ENCODE results near the gene PEX19.

PEX19 gene

GRCh38 chr1:160236806-160237205, 48.1 kb downstream of the PEX19 start:
- no peak for DNase-seq

- DNase-seq, result no peak
These were observed 52.0 kb downstream of the PEX19 start for GRCh38 chr1:160232911-160233310.

- DNase-seq, result no peak
These were observed 56.5 kb downstream of the PEX19 start for GRCh38 chr1:160228431-160228830.

GRCh38 chr1:160227561-160227960, 57.4 kb downstream of the PEX19 start:
- no peak for DNase-seq

- no peak for DNase-seq
These were observed 57.9 kb downstream of the PEX19 start for GRCh38 chr1:160227034-160227433.
